Measurements from ENCODE around the gene RAPGEF5.

RAPGEF5 gene

GRCh38 chr7:22378199-22378980, 21.4 kb upstream of the RAPGEF5 start:
- no peak for DNase-seq

DNA sequence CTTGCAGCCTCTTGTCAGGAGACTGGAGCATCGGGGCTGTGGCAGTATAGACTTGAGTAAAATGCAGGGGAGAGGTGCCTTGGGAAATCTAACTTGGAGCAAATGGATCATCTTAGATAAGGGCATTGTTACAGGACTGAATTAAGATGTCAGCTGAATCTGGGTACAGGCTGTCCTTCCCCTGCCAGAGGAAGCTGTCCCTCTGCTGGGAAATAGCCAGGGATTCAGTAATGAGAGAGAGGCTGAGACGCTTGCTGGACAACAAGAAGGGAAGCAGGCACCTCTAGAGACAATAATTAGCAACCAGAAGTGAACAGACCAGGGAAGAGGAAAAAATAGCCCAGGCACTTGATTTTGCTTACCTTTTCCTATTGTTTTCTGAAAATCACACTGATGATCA, 20.7 kb upstream of the RAPGEF5 start:
- DNase-seq: no peak

DNA sequence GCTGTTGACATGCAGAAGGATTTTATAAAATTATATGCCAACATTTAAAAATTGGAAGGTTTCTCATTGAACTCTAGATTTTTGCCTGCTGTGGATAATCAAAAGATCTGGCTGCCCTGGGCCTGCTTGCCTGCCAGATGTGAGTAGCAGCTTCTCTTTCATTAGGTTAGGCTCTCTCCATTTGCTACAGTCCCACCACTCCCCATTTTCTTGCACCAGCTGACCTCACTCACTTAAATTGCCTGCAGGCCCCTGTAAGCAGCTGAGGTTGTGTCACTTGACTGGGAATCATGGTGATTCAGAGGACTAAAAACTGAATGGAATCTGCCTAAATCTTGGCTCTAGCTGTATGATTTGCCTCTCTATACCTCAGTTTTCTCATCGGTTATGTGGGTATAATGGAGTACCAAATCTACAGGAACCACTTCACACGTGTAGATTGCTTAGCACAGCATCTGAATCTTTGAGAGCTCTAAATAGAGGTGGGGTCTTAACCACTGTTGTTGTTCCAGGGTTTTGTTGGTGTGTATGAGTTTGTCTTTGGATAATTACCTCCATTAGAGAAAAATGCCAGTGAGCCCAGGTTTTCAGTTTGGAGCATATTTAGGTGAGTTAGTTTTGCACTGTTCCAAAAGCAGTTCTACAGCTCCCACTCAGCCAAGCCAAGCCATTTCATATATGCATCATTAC, 18.6 kb upstream of the RAPGEF5 start:
- no peak for DNase-seq

DNA sequence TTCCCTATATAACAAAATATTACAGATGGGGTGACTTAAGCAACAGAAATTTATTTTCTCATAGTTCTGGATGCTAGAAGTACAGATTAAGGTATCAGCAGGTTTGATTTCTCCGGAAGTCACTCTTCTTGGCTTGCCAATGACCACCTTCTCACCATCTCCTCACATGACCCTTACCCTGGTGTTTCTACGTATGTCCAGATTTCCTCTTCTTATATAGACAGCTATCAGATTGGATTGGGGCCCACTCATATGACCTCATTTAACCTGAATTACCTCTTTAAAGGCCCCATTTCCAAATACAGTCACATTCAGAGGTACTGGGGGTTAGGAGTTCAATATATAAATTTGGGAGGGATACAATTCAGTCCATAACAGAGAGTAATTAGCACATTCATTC, 17.0 kb upstream of the RAPGEF5 start:
- DNase-seq: no peak

- DNase-seq: no peak
Observed at GRCh38 chr7:22373388-22373787, 16.4 kb upstream of the RAPGEF5 start.

DNA sequence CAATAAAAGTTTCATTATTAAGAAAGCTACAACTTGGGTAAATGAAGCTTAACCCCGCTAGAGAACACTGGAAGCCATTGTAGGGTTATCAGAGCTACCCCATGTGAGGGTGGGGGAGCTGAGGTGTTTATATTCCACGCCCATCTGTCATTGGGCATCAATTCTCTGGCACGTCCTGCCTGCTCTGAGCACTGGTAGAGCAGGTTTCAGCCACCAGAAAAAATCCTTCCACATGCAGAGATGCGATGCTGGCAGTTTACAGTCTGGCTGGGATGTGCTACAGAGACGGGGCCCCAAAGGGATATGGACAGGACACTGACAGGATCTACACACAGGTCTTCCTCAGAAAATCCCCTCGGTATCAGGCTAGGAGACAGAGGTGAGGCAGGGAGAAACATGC, 15.9 kb upstream of the RAPGEF5 start:
- DNase-seq: no peak

- no peak for DNase-seq
Observed at GRCh38 chr7:22371878-22372277, 14.9 kb upstream of the RAPGEF5 start.

DNA sequence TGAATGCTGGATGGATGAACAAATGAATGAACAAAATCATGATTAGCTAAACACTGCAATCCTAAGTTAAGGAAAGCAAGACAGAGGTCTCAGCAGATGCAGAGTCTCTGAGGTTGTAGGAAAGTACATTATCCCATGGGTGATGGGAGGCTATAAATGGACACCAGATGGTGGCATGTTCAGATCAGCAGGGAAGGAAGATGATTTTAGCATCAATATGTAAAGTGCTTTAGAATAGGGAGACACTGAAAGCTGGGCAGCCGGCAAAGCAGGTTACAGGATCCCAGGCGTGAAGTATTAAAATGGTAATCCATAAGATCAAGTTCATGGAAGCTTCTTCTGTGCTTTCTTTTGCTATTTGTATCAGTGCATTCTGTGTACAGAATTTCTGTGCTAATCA, 7.9 kb upstream of the RAPGEF5 start:
- DNase-seq: no peak

DNA sequence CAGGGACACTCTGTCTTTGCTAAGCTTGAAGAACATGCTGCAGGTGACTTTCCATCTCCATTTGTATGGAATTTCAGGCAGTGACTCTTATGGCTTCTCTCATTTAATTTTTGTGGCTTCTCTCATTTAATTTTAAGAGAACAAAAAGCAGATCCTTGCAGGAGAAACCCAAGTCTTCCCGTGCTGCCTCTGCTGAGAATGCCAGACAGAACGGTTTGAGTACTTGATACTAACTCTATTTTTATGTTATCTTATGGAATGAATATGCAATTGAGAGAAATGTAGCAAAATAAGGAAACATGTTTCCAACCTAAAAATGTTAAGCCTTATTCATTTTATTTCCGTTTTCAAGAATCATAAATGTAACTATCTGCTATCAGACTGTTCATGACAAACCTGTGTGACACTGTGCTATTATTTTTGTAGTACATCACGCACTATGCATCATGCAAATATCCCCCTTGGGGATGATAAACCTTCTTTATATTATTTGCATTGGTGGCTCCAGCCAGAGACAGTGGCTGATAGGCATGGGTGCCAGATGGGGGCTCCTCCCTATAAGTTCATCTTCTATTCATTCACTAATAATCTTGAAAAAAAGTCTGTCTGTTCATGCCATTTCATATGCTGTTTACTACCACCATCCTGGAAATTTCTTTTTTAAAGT, 6.9 kb upstream of the RAPGEF5 start:
- no peak for DNase-seq

DNA sequence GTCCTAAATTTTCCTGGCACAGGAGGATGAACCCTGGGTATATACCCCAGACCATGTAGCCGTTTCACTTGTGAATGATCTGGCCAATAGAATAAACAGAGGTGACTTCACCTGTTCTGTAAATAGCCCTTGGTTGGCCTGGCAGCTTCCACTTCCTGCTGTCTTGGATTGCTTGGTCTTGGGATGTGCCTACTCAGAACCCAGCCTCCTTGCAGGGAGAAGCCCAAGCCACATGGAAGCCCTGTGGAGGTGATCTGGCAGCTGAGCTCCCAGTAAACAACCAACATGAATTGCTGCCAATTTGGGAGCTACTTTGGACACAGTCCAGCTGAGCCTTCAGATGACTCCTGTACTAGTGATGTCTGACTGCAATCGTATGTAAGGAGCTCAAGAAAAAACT, 4.8 kb upstream of the RAPGEF5 start:
- DNase-seq: peak; percentile 48

DNA sequence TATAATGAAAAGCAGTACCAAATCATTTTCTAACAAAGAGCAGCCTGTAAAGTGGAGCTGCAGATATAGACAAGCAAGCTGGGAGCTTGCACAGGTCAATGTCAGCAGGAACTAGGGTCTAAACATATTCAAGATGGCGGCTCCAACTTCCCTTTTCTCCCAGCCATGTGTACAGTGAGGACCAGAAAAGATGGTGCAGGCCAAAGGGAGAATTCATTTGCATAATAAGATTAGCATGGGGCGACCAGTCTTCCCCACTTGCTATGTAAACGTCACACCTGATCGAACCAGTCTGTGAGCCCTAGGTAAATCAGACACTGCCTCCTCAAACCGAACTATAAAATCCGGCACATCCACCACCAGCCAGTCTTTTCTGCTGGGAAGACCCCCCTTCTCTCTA, 4.4 kb upstream of the RAPGEF5 start:
- no peak for DNase-seq

GRCh38 chr7:22358820-22359697, 2.1 kb upstream of the RAPGEF5 start:
- DNase-seq: no peak

DNA sequence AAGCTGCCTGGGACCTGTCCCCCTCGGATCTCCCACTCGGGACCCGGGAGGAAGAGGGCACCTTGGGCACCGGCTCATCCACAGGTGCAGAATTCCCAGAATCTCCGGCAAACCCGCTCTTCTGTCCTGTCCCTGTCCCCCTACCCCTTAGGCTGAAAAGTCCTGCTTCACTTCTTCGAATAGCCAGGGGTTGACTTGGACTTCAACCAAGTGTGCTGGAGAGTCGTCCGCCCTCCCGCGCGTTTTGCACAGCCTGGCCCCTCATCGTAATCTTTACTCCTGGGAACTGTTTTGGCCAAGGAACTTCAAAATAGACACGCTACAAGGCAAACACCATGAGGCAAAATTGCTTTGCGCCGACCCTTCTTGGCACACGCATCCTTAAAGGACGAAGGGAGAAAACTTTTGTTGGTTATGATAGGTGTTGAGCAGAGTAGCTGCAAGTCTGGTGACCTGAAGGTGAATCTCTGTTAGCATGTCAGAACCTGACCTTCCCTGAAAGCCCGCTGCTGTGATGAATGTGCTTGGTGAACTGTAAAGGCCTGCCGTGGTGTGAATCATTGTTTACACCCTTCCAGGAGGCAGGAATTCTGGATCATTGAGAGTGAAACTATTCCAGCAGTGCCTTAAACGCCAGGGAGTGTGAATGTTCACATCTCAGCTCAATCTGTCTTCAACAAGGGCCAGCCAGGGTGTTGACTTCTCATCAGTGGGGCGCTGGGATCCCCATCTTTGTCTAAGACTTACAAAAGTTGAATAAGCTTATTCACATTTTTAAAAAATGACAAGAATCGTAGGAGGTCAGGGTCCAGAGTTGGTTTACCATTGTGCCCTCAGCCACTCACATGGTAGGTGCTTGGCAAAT, 589 bp upstream of the RAPGEF5 start:
- peak; percentile 93 for DNase-seq

DNA sequence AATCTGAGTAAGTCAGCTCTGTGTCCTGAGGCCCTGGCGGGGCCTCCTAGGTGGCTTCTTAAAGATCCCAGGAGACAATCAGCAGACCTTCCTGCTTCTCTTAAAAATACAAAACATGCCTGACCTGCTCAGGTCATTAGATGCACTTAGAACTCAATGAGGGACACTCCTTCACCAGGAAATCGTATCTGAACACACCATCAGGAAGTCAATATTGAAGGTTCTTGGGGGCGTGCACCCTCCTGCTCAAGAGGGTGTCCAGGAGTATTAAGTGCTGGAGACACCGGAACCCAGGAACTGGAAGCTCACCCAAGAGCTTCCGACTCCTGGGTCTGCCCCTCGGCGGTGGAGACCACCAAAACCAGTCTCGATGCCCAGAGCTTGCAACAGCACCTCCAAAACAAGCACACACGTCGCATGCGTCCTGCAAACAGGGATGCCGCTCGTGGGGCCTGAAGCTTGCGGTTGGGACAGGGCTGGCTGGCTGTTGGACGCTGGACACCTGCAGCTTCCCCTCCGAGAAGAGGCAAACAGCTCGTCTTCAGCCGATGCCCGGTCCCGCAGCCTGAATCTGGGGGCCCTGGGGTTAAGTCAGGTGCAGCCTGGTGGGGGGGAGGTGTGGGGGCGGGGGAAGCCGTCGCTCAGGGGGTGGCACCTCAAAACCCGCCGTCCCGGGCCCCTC, 803 bp downstream of the RAPGEF5 start:
- DNase-seq: no peak

DNA sequence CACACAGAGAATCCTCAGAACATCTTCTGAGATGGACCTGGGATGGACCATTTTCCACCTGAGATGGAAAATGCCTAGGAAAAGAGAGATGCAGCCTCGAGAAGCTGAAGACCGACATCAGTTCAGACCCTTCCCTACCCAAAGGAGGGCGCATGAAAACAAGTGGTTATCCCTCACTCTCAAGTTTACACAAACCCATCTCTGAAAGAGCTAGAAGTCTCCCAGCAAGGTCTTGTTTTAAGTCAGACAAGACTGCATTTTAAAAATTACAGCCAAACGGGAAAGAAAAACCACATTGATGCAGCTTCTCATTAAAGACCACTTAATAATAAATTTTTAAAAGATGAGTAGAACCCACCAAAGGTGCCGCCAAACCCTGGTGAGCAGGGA, 1.3 kb downstream of the RAPGEF5 start:
- no peak for DNase-seq

DNA sequence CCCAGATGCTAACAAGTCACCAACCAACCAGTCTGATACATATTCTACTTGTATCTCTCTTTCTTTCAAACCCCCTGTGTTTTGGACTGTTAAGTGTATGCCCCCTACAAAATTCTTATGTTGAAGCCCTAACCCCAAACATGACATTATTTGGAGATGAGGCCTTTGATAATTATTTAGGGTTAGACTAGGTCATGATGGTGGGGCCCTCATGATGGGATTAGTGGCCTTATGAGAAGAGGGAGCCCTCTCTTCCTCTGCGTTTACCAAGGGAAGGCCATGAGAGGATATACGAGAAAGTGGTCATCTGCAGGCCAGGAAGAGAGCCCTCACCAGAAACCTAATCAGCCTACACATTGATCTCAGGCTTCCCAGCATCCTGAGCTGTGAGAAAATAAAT, 2.5 kb downstream of the RAPGEF5 start:
- no peak for DNase-seq

DNA sequence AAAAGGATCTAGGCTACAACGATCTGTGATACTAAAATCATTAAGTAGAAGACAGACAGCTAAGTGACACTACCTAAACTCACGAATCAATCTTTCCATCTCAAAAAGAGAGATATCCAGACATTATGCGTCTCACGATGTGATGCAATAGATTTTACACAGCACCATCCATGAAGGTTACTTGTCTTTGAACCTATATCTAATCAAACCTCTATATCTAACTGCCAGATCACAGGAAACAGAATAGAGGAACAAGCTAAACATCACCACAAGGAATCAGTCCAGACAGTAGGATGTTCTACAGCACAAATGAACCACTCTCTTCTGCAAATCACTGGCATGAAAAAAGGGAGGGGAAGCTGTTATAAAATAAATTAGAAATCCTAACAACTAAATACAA, 4.1 kb downstream of the RAPGEF5 start:
- no peak for DNase-seq

DNA sequence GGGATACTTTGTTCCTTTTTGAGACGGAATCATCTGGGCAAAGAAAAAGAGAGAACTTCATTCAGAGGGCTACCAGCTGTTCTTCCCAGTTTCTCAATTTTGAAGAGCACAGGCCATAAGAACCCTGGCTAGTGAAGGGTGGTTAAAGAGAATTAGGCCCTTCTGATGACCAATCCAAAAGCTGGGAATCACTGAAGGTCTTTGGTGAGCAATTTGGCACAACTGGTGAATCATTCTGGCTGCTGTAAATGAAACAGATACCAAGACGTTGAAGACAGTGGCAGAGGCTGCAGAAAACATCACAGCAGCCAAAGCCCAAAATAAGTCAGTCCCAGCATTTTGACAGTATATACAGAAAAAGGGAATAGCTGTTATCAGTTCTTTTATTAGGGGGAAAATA, 5.1 kb downstream of the RAPGEF5 start:
- peak; percentile 28 for DNase-seq

- no peak for DNase-seq
Observed at GRCh38 chr7:22351329-22351692, 5.6 kb downstream of the RAPGEF5 start.

- DNase-seq: peak; percentile 68
Observed at GRCh38 chr7:22350466-22351328, 6.3 kb downstream of the RAPGEF5 start.

- peak; percentile 72 for DNase-seq
Observed at GRCh38 chr7:22348379-22348778, 8.6 kb downstream of the RAPGEF5 start.
